Endothelial cell of umbilical vein (primary cell): ENCODE results near the gene TBC1D17. TPM values are rescaled to one million over a fixed set of nuclear protein-coding genes. Genes with fewer than 3 reads are reported as not detected.

Source experiments
- BruUV-seq: library from RNA; stranded (reverse); fragments of 400-500 nt; replicated peaks from 2 replicates; lab custom pipeline; 2021; lab: Mats Ljungman, UMichigan
- CTCF ChIA-PET: fragments of 300-600, 350-600 bp; sonication (Branson Sonifier 250); formaldehyde crosslinking; loops from one replicate; lab custom pipeline; 2021; ENCODE audit warnings: antibody characterized with exemption, inconsistent platforms; lab: Charles Lee
- POLR2A ChIA-PET: fragments of 300-600, 350-600 bp; sonication (Branson Sonifier 250); formaldehyde crosslinking; loops from one replicate; lab custom pipeline; 2021; ENCODE audit warnings: antibody characterized with exemption, inconsistent platforms; lab: Charles Lee
- DNase-seq: peaks from one replicate; pipeline ENCODE4 v3.0.0-alpha.2; 2011; ENCODE audit warnings: low read depth, low spot score
- FAIRE-seq: peaks from 2 replicates; lab custom pipeline; 2011; peaks lifted over from hg19 to GRCh38; lab: Jason Lieb, UNC
- H2AFZ ChIP-seq: 2 replicates; pipeline ENCODE4 v1.6.0; 2012; ENCODE audit warnings: low read depth, low read length, control low read depth, inconsistent platforms
- H3K27ac ChIP-seq: 2 replicates; pipeline ENCODE4 v1.5.1; 2011; ENCODE audit warnings: low read depth, mild to moderate bottlenecking, control low read depth, low read length, moderate library complexity; ENCODE audit not compliant: insufficient read depth
- H3K27me3 ChIP-seq, 2 experiments: 2 replicates each; pipeline versions ENCODE4 v1.6.0 to v1.6.1; 2011; ENCODE audit warnings: low read length in 2 of 2, mixed read lengths in 1 of 2; ENCODE audit not compliant: control insufficient read depth in 2 of 2, insufficient read depth in 2 of 2
- H3K36me3 ChIP-seq, 2 experiments: 2 replicates in 1 of 2; 3 replicates in 1 of 2; pipeline ENCODE4 v1.5.1; 2011; ENCODE audit warnings: low read length in 2 of 2, mild to moderate bottlenecking in 1 of 2, moderate library complexity in 1 of 2; ENCODE audit not compliant: control insufficient read depth in 2 of 2, insufficient read depth in 2 of 2; ENCODE audit errors: extremely low read depth in 1 of 2
- H3K4me1 ChIP-seq: 3 replicates; pipeline ENCODE4 v1.5.1; 2011; ENCODE audit warnings: mild to moderate bottlenecking, low read length; ENCODE audit not compliant: control insufficient read depth, insufficient read depth; ENCODE audit errors: extremely low read depth
- H3K4me2 ChIP-seq: 2 replicates; pipeline ENCODE4 v1.6.1; 2011; ENCODE audit warnings: low read length, control low read depth, mixed read lengths; ENCODE audit not compliant: insufficient read depth
- H3K4me3 ChIP-seq, 3 experiments: fragments of 200-600 bp in 1 of 3; sonication (generic), shearing (Covaris generic) in 1 of 3; replicated peaks in 1 of 3; 2 replicates each; pipeline ENCODE4 v1.5.1; 2011 to 2016; ENCODE audit warnings: control low read depth in 3 of 3, low read length in 3 of 3, mild to moderate bottlenecking in 2 of 3, inconsistent platforms in 1 of 3, low read depth in 1 of 3, moderate library complexity in 1 of 3; ENCODE audit not compliant: insufficient read depth in 1 of 3
- H3K79me2 ChIP-seq: 2 replicates; pipeline ENCODE4 v1.6.0; 2012; ENCODE audit warnings: low read length, inconsistent platforms; ENCODE audit not compliant: control insufficient read depth, insufficient read depth
- H3K9ac ChIP-seq: replicated peaks from 2 replicates; pipeline ENCODE3; 2011; ENCODE audit warnings: low read length, control low read depth; ENCODE audit not compliant: insufficient read depth; ENCODE audit errors: extremely low read depth
- H3K9me1 ChIP-seq: replicated peaks from 3 replicates; pipeline ENCODE4 v1.6.0; 2011; ENCODE audit warnings: mild to moderate bottlenecking, low read length; ENCODE audit not compliant: control insufficient read depth, insufficient read depth; ENCODE audit errors: extremely low read depth
- H3K9me3 ChIP-seq: replicated peaks from 2 replicates; pipeline ENCODE4 v1.5.1; 2012; ENCODE audit warnings: low read length, inconsistent platforms; ENCODE audit not compliant: control insufficient read depth, insufficient read depth
- H4K20me1 ChIP-seq: replicated peaks from 2 replicates; pipeline ENCODE3; 2011; ENCODE audit warnings: mild to moderate bottlenecking, low read length; ENCODE audit not compliant: control insufficient read depth, insufficient read depth; ENCODE audit errors: extremely low read depth
- CTCF ChIP-seq, 2 donors: IDR thresholded peaks; 1 replicate in 1 of 2; 2 replicates in 1 of 2; pipeline ENCODE4 v1.5.1; 2011; ENCODE audit warnings: low read length in 2 of 2, mild to moderate bottlenecking in 2 of 2, moderate library complexity in 2 of 2, control low read depth in 1 of 2, inconsistent platforms in 1 of 2, low read depth in 1 of 2; ENCODE audit not compliant: insufficient read depth in 1 of 2; ENCODE audit errors: extremely low read depth in 1 of 2
- EZH2 ChIP-seq: IDR thresholded peaks from 2 replicates; pipeline ENCODE4 v1.6.1; 2012; ENCODE audit warnings: borderline replicate concordance, low read depth, mild to moderate bottlenecking, moderate library complexity, low read length, inconsistent platforms; ENCODE audit not compliant: severe bottlenecking
- FOS ChIP-seq: IDR thresholded peaks from 2 replicates; pipeline ENCODE4 v1.6.1; 2011; ENCODE audit warnings: mild to moderate bottlenecking, low read length, moderate library complexity, borderline replicate concordance; ENCODE audit not compliant: insufficient read depth
- GATA2 ChIP-seq: IDR thresholded peaks from 2 replicates; pipeline ENCODE4 v1.7.0; 2011; ENCODE audit warnings: low read depth, mild to moderate bottlenecking, moderate library complexity, mixed read lengths, low read length; ENCODE audit not compliant: insufficient read length, insufficient read depth
- JUN ChIP-seq: IDR thresholded peaks from 2 replicates; pipeline ENCODE4 v1.6.1; 2011; ENCODE audit warnings: borderline replicate concordance, low read depth; ENCODE audit not compliant: insufficient read length, insufficient read depth
- MAX ChIP-seq: IDR thresholded peaks from 2 replicates; pipeline ENCODE4 v1.6.1; 2011; ENCODE audit not compliant: insufficient read depth, insufficient read length
- MYC ChIP-seq: IDR thresholded peaks from one replicate; pipeline ENCODE4 v1.6.1; 2011; ENCODE audit warnings: mild to moderate bottlenecking, low read depth, low read length
- POLR2A ChIP-seq: IDR thresholded peaks from 2 replicates; pipeline ENCODE4 v1.6.1; 2012; ENCODE audit warnings: low read depth, mild to moderate bottlenecking, control low read depth, low read length
- POLR2AphosphoS5 ChIP-seq: IDR thresholded peaks from 2 replicates; pipeline ENCODE4 v1.6.1; 2012; ENCODE audit warnings: low read depth, mild to moderate bottlenecking, control low read depth, low read length, moderate library complexity; ENCODE audit not compliant: insufficient read depth
- dilution Hi-C: fragments of 300-500 bp; cut with MboI; formaldehyde crosslinking; loops from one replicate; pipeline ENCODE4 v1.15.0; 2019; ENCODE audit warnings: low sequenced_read_pairs; ENCODE audit not compliant: extremely low pct_ligation_motif_present
- intact Hi-C: fragments of 100-400 bp; cut with micrococcal nuclease; formaldehyde crosslinking; loops from one replicate; pipeline ENCODE4 v1.10.0; 2022
- polyA plus RNA-seq, 4 experiments: library from polyadenylated mRNA; depleted of rRNA in 3 of 4; stranded (reverse) in 3 of 4; unstranded in 1 of 4; fragments of >200 nt; gene quantifications; 2 replicates each; pipeline versions ENCODE4 v1.2.1 to v1.2.3, GENCODE V29; 2011 to 2012; ENCODE audit warnings: missing spikeins in 1 of 4
- total RNA-seq: library from RNA; stranded (reverse); gene quantifications from 2 replicates; pipeline ENCODE4 v1.2.3, GENCODE V29; 2021

The TBC1D17 gene
- total and polyA plus RNA-seq, 2 donors (not counting 3 experiments of a cell fraction or from before 2014, with no cell fraction given): 34.2 to 39.3 TPM

GRCh38 chr19:49887665-49888509 is 10.4 kb downstream of the TBC1D17 start:
- CTCF ChIA-PET: no interaction called here

GRCh38 chr19:49888510-49888824 is 11.0 kb downstream of the TBC1D17 start:
- intact Hi-C loops (no loop called here), dilution Hi-C loops (no loop called here)
- no peaks in the 10 kb centered on the region for H3K9me1 ChIP-seq
- H3K9ac ChIP-seq: no peak overlapping the region
- DNase-seq: no peak
- H4K20me1 ChIP-seq: no peaks in the 10 kb centered on the region
- no TSS peak for BruUV-seq
- POLR2A ChIA-PET: no interaction called here
- H3K27me3 ChIP-seq: no peaks in the 10 kb centered on the region
- no peak overlapping the region for H3K4me2 ChIP-seq
- H3K27ac ChIP-seq: no peak overlapping the region
- no peaks in the 10 kb centered on the region for H3K9me3 ChIP-seq
- TF ChIP-seq MYC (no peak), GATA2 (no peak), FOS (no peak), POLR2AphosphoS5 (no peak), EZH2 (no peak), POLR2A (no peak), CTCF (IDR thresholded peaks at IDR 0.05; ENCODE audit: extremely low read depth in 1 of 2, insufficient read depth in 1 of 2, low read depth in 1 of 2, low read length in 2 of 2) (no peak), JUN (no peak), MAX (no peak)
- H3K4me3 ChIP-seq: no peak overlapping the region
- no peaks in the 10 kb centered on the region for H3K79me2 ChIP-seq
- CTCF ChIA-PET: no interaction called here
- FAIRE-seq: no peak
- peaks cover 3% of the 10 kb centered on the region for H3K4me1 ChIP-seq
- no peak overlapping the region for H2AFZ ChIP-seq
- peaks cover 9 to 13% of the 10 kb centered on the region in 2 experiments for H3K36me3 ChIP-seq

More at GRCh38 chr19:49887665-49888509, 10.4 kb downstream of the TBC1D17 start:
- H3K9me3 ChIP-seq: no peaks in the 10 kb centered on the region
- DNase-seq: no peak
- H3K4me3 ChIP-seq: no peak overlapping the region
- dilution Hi-C loops (no loop called here), intact Hi-C loops (no loop called here)
- no peak for FAIRE-seq
- no TSS peak for BruUV-seq
- H3K79me2 ChIP-seq: no peaks in the 10 kb centered on the region
- no peak overlapping the region for H2AFZ ChIP-seq
- no peak overlapping the region for H3K9ac ChIP-seq
- no peaks in the 10 kb centered on the region for H3K9me1 ChIP-seq
- no peak for TF ChIP-seq JUN
- no peak overlapping the region for H3K4me2 ChIP-seq
- no peaks in the 10 kb centered on the region for H4K20me1 ChIP-seq
- POLR2A ChIA-PET: no interaction called here
- peaks cover 15 to 18% of the 10 kb centered on the region in 2 experiments for H3K36me3 ChIP-seq
- H3K4me1 ChIP-seq: peaks cover 3% of the 10 kb centered on the region
- H3K27me3 ChIP-seq: no peaks in the 10 kb centered on the region
- H3K27ac ChIP-seq: no peak overlapping the region
